Measurements from ENCODE around the gene LHFPL6. TPM values are rescaled to one million over a fixed set of nuclear protein-coding genes. Genes with fewer than 3 reads are reported as not detected.

The LHFPL6 gene
- total RNA-seq, 3 donors from 2014 or later (not counting 1 experiment from before 2014, with no cell fraction given): not detected

DNA sequence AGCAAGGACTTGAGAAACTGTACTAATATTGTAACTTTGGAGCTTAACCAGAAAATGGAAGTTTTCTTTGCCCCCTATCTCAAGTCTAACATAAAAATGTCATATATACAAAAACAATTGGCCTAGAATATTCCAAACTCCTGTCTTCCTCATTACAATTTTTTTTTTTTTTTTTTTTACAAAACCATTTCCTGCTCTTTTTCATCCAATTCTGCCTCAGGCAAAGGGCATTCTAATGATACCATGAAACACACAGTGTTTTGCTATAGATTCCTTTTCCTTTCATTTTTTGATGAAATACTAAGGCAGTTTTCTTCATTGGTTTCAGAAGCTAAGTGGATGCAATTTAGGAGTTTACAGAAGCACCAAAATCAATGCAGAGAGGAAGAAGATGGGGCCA lies 119.7 kb downstream of the LHFPL6 start:
- no peaks in the 10 kb centered on the region for H3K27me3 Mint-ChIP-seq (ENCODE audit: low read depth in 2 of 2)
- TF ChIP-seq, protein P1, sequence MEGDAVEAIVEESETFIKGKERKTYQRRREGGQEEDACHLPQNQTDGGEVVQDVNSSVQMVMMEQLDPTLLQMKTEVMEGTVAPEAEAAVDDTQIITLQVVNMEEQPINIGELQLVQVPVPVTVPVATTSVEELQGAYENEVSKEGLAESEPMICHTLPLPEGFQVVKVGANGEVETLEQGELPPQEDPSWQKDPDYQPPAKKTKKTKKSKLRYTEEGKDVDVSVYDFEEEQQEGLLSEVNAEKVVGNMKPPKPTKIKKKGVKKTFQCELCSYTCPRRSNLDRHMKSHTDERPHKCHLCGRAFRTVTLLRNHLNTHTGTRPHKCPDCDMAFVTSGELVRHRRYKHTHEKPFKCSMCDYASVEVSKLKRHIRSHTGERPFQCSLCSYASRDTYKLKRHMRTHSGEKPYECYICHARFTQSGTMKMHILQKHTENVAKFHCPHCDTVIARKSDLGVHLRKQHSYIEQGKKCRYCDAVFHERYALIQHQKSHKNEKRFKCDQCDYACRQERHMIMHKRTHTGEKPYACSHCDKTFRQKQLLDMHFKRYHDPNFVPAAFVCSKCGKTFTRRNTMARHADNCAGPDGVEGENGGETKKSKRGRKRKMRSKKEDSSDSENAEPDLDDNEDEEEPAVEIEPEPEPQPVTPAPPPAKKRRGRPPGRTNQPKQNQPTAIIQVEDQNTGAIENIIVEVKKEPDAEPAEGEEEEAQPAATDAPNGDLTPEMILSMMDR (IDR thresholded peaks at IDR 0.05): no peak
- no peak for ATAC-seq
- Histone ChIP-seq H3K4me3 (ENCODE audit: low read length) (no peak overlapping the region), H3K4me1 (ENCODE audit: control insufficient read depth, insufficient read depth, low read length) (no peaks in the 10 kb centered on the region), H3K27me3 (ENCODE audit: control insufficient read depth, insufficient read depth, low read length) (no peaks in the 10 kb centered on the region), H3K36me3 (ENCODE audit: control insufficient read depth, insufficient read depth, low read length) (no peaks in the 10 kb centered on the region), H3K27ac (ENCODE audit: low read length) (no peak overlapping the region), H3K9me3 (ENCODE audit: control insufficient read depth, insufficient read depth, low read length) (no peaks in the 10 kb centered on the region)
- no peak for DNase-seq
- H3K36me3 Mint-ChIP-seq: no peaks in the 10 kb centered on the region
- H3K27ac Mint-ChIP-seq: no peak overlapping the region
- intact Hi-C loops (cut with micrococcal nuclease): no loop called here
- H3K9me3 Mint-ChIP-seq: peaks cover 0 to 2% of the 10 kb centered on the region in 2 donors
- no peak overlapping the region for H3K4me3 Mint-ChIP-seq
- H3K4me1 Mint-ChIP-seq: no peaks in the 10 kb centered on the region

DNA sequence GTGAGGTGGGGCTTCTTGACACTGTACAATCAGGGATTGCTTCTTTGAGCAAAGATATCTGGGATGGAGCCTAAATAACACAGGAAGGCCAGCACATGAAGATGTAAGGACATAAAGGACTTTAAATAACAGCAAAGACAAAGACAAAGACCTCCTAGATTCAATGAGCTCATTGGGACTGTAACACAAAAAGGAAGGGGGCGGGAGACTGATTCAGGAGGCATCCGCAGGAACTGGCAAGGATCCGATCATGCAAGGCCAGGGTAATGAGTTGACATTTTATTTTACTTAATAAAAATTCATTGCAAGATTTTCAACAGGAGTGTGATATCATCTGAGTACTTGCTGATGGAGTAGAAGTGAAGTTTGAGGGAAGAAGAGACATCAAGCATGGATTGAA lies 121.5 kb downstream of the LHFPL6 start:
- Histone ChIP-seq H3K4me3 (ENCODE audit: low read length) (no peak overlapping the region), H3K9me3 (ENCODE audit: control insufficient read depth, insufficient read depth, low read length) (no peaks in the 10 kb centered on the region), H3K4me1 (ENCODE audit: control insufficient read depth, insufficient read depth, low read length) (no peaks in the 10 kb centered on the region), H3K36me3 (ENCODE audit: control insufficient read depth, insufficient read depth, low read length) (no peaks in the 10 kb centered on the region), H3K27me3 (ENCODE audit: control insufficient read depth, insufficient read depth, low read length) (no peaks in the 10 kb centered on the region), H3K27ac (ENCODE audit: low read length) (no peak overlapping the region)
- no peaks in the 10 kb centered on the region for H3K27me3 Mint-ChIP-seq (ENCODE audit: low read depth in 2 of 2)
- ATAC-seq (no peak), DNase-seq (no peak)
- no peaks in the 10 kb centered on the region for H3K36me3 Mint-ChIP-seq
- 100% methylated on average over 3 of the region's 3 CpGs for WGBS (ENCODE audit: insufficient coverage)
- intact Hi-C loops (cut with micrococcal nuclease): no loop called here
- H3K4me3 Mint-ChIP-seq: no peak overlapping the region
- TF ChIP-seq, protein P1 (IDR thresholded peaks at IDR 0.05): no peak
- H3K4me1 Mint-ChIP-seq: no peaks in the 10 kb centered on the region
- H3K27ac Mint-ChIP-seq: no peak overlapping the region
- peaks cover 0 to 2% of the 10 kb centered on the region in 2 donors for H3K9me3 Mint-ChIP-seq

DNA sequence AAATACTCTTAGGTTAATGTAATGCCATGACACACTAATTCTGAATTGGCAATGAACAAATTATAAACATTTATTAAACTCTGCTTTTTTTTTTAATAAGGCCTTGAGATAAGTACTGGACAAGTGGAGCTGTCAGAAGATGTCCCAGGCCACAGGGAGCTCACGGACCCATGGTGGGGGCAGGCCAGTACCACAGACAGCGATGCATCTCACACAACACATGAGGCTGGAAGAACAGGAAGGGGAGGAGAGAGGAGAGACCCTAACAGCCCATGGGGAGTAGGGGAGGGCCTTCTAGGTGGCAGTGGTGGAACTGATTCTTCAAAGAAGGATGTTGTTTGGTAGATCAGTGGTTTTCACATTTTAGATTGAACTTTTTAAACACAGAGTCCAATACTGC lies 128.4 kb downstream of the LHFPL6 start:
- Mint-ChIP-seq H3K27me3 (ENCODE audit: low read depth in 2 of 2) (no peaks in the 10 kb centered on the region), H3K9me3 (peaks cover 3 to 4% of the 10 kb centered on the region in 2 donors), H3K4me3 (no peak overlapping the region), H3K27ac (no peak overlapping the region), H3K4me1 (no peaks in the 10 kb centered on the region), H3K36me3 (no peaks in the 10 kb centered on the region)
- Histone ChIP-seq H3K27ac (ENCODE audit: low read length) (no peak overlapping the region), H3K4me3 (ENCODE audit: low read length) (no peak overlapping the region), H3K27me3 (ENCODE audit: control insufficient read depth, insufficient read depth, low read length) (no peaks in the 10 kb centered on the region), H3K9me3 (ENCODE audit: control insufficient read depth, insufficient read depth, low read length) (no peaks in the 10 kb centered on the region), H3K4me1 (ENCODE audit: control insufficient read depth, insufficient read depth, low read length) (no peaks in the 10 kb centered on the region), H3K36me3 (ENCODE audit: control insufficient read depth, insufficient read depth, low read length) (no peaks in the 10 kb centered on the region)
- TF ChIP-seq, protein P1 (IDR thresholded peaks at IDR 0.05): no peak
- 83% methylated on average over 2 of the region's 2 CpGs for WGBS (ENCODE audit: insufficient coverage)
- no peak for ATAC-seq
- no peak for DNase-seq
- intact Hi-C loops (cut with micrococcal nuclease): no loop called here

DNA sequence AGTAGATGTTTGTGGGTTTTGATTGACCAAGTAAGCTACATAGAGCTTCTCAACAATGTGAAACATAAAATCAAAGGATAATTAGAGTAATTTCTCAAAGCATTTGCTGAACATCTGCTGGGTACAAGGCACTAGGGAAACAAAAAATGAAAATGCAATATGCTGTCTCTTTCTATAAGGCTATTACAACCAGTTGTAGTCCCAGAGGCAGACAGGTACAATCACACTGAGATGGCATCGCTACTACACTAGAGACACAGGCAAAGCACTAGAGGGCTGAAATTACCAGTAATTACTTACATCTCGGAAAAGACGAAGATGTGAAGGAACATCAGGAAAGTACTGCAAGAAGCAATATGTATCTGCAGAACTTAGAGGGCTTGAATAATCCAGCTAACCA lies 133.3 kb downstream of the LHFPL6 start:
- Histone ChIP-seq H3K27ac (ENCODE audit: low read length) (no peak overlapping the region), H3K4me3 (ENCODE audit: low read length) (no peak overlapping the region), H3K27me3 (ENCODE audit: control insufficient read depth, insufficient read depth, low read length) (no peaks in the 10 kb centered on the region), H3K36me3 (ENCODE audit: control insufficient read depth, insufficient read depth, low read length) (no peaks in the 10 kb centered on the region), H3K9me3 (ENCODE audit: control insufficient read depth, insufficient read depth, low read length) (no peaks in the 10 kb centered on the region), H3K4me1 (ENCODE audit: control insufficient read depth, insufficient read depth, low read length) (no peaks in the 10 kb centered on the region)
- H3K36me3 Mint-ChIP-seq: no peaks in the 10 kb centered on the region
- H3K27me3 Mint-ChIP-seq (ENCODE audit: low read depth in 2 of 2): no peaks in the 10 kb centered on the region
- H3K4me3 Mint-ChIP-seq: no peak overlapping the region
- intact Hi-C loops (cut with micrococcal nuclease): no loop called here
- H3K4me1 Mint-ChIP-seq: no peaks in the 10 kb centered on the region
- peaks cover 3 to 9% of the 10 kb centered on the region in 2 donors for H3K9me3 Mint-ChIP-seq
- TF ChIP-seq, protein P1 (IDR thresholded peaks at IDR 0.05): no peak
- H3K27ac Mint-ChIP-seq: no peak overlapping the region
- 94% methylated on average over 3 of the region's 3 CpGs for WGBS (ENCODE audit: insufficient coverage)
- ATAC-seq (no peak), DNase-seq (no peak)

All from natural killer cell (primary cell).